COLO829 (cell line): ENCODE data around the gene ZNF790.
"Not testable (repeated sequence)": the region's sequence is repeated elsewhere in the genome, so short reads cannot be mapped to it uniquely, and the experiment has no call there.

Source experiments
- DNase-seq: peaks from one replicate; pipeline ENCODE4 v3.0.0; 2012; ENCODE audit warnings: low spot score

Gene ZNF790

GRCh38 chr19:36837906-36838783 lies at the start of gene ZNF790:
Gene ZNF790 (minus strand): TSS chr19:36838387. CDS start chr19:36825619, 12,768 bp downstream.
- DNase-seq, result peak; percentile 84

DNA sequence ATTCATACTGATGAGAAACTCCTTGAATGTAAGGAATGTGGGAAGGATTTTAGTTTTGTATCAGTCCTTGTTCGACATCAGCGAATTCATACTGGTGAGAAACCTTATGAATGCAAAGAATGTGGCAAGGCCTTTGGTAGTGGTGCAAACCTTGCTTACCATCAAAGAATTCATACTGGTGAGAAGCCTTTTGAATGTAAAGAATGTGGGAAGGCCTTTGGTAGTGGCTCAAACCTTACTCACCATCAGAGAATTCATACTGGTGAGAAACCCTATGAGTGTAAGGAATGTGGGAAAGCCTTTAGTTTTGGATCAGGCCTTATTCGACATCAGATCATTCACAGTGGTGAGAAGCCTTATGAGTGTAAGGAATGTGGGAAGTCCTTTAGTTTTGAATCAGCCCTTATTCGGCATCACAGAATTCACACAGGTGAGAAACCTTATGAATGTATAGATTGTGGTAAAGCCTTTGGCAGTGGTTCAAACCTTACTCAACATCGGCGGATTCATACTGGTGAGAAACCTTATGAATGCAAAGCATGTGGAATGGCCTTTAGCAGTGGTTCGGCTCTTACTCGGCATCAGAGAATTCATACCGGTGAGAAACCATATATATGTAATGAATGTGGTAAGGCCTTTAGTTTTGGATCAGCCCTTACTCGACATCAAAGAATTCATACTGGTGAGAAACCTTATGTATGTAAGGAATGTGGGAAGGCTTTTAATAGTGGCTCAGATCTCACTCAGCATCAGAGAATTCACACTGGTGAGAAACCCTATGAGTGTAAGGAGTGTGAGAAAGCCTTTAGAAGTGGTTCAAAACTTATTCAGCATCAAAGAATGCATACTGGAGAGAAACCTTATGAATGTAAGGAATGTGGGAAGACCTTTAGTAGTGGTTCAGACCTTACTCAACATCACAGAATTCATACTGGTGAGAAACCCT lies 39.1 kb upstream of the ZNF790 start:
- DNase-seq, result no peak

- no peak for DNase-seq
Observed at GRCh38 chr19:36851898-36852297, 13.7 kb upstream of the ZNF790 start.

GRCh38 chr19:36850559-36851442 lies 12.6 kb upstream of the ZNF790 start, which contains the start of gene ZNF345:
Gene ZNF345 (plus strand): TSS chr19:36850876. CDS start chr19:36876831, 25,955 bp downstream.
- DNase-seq, result peak; percentile 91

- DNase-seq, result peak; percentile 86
Observed at GRCh38 chr19:36849701-36850558, 11.7 kb upstream of the ZNF790 start.

- DNase-seq, result no peak
Observed at GRCh38 chr19:36847968-36848367, 9.8 kb upstream of the ZNF790 start.

GRCh38 chr19:36838784-36839324 lies 667 bp upstream of the ZNF790 start:
- DNase-seq, result no peak

DNA sequence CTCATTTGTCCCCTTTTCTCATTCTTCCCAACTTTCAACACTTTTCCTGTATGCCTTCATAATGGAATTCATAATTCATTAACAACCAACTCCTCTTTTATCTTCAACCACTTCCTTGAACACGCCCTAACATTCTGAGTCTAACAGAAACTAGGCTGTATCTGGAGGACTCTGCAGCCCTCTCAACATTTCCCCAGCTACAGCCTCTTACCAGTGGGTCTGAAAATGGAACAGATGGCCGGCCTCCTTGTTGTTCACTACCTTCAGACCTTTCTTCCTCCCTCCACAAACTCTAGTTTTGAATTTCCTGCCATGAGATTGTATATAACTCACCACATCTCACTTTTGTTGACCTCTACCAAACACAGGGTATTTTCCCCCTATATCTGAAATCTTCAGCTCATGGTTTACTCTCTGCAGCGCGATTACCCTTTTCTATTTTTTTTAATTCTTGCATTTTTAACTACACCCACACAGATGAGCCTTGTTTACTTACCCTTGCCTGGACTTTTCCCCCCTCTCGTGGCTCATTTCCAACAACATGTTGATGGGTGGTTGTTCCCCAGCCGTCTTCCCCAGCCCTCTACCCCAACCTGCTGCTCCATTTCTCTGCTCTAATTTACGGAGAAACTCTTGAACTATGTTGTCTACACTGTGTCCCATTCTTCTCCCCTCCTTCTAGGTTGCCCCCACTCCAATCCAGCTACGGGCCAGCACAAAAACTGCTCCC lies 846 bp downstream of the ZNF790 start:
- DNase-seq, result no peak

DNA sequence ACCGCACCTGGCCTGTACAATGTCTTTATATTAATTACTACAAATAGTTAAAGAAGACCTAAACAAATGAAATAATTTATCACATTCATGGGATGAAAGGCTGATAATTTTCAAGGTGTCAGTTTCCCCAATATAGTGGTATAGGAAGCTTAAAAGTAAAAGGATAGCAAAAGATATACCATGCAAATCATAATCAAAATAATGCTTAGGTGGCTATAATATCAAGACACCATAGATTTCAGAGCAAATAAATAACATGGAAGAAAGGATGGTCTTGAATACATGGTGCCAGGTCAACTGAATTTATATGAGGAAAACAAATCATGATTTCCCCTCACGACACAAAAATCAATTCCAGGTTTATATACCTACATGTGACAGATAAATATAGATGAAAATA lies 4.8 kb downstream of the ZNF790 start:
- DNase-seq, result no peak

DNA sequence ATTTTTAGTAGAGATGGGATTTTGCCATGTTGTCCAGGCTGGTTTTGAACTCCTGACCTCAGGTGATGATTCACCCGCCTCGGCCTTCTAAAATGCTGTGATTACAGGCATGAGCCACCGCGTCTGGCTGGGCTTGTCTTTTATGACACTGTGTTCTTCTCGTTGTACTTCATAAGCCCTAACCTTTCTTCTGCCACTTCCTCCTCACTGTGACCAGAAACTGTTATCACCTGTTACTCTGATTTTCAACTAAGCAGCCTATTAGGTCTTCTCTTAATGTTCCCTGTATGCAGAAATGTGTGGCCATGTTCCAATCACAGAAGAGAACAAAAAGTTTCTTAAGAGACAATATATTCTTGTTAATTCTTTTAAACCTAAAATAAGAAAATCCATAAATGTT lies 16.4 kb downstream of the ZNF790 start:
- no peak for DNase-seq

- no peak for DNase-seq
Observed at GRCh38 chr19:36819130-36819630, 19.0 kb downstream of the ZNF790 start.

DNA sequence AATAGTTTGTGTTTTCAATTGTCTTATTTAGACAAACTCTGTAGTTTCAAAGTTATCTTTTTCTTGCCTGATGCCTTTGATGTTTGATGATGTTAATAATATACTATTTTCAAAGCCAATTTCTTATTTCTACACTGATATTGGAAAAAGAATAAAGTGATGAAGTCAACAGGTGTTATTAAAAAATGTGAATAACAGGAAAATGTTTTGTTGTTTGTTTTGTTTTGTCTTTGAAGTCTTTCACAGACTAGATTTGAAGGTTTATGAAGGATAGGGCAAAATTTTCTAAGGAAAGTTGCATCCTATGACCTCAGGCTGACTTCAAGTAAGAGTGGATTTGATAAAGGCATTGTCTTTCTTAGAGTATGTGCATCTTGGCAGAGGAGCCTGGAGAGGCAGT lies 31.2 kb downstream of the ZNF790 start:
- no peak for DNase-seq

DNA sequence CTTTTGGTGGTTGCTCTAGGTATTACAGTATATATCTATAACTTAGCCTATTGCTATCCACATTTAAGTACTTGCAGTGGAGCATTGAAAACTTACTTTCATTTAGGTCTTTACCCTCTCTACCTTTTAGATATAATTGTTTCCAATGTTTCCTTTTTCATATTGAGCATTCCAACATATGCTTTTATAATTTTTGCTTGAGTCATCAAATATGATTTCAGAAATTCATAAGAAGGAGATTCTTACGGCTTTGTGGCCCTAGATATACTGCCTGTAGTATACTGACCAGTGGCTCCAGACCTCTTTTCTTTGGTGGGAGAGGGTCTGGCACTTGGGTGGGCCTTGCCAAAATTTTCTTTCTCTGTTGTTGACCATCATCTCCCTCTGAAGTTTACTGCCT lies 32.8 kb downstream of the ZNF790 start:
- DNase-seq, result no peak

- no peak for DNase-seq
Observed at GRCh38 chr19:36797786-36798108, 40.4 kb downstream of the ZNF790 start.

DNA sequence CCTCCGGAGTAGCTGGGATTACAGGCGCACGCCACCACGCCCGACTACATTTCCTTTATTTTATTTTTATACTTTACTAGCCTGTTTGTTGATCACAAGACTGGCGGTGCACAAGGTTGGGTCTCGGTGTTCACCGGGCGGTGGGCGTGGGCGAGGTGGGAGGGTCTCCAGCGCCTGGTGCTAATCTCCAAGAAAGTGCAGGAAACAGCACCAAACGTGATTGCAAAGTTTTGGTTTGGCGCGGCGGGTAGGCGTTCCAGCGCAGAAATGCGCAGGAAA lies 41.5 kb downstream of the ZNF790 start:
- no peak for DNase-seq

- not testable (repeated sequence) for DNase-seq
Observed at GRCh38 chr19:36791420-36792141, 46.6 kb downstream of the ZNF790 start.

- DNase-seq, result no peak
Observed at GRCh38 chr19:36775768-36776167, 62.4 kb downstream of the ZNF790 start.

DNA sequence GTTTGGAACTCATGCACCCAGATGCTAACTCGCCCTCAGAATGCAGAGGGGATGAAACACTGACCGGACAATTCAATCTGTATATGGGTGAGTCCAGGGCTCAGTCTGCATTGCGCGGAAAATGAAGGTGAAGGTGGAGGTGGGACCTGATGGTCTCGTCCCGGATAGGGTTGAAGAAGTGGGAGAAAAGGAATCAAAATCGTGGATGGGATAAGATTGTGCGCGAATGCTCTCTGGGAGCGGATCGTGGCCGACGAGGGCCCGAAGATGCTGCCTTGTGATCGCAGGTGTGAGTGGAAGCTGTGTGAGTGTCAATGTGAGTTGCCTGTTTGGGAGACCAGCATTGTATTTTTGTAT lies 65.0 kb downstream of the ZNF790 start:
- no peak for DNase-seq
